ENCODE results near the gene COL18A1. TPM values are rescaled to one million over a fixed set of nuclear protein-coding genes. Genes with fewer than 3 reads are reported as not detected.

Gene COL18A1
- total and polyA plus RNA-seq, 2 of the 8 experiments (the other 6 are each of a cell fraction or from before 2014, with no cell fraction given): 145 to 201 TPM

DNA sequence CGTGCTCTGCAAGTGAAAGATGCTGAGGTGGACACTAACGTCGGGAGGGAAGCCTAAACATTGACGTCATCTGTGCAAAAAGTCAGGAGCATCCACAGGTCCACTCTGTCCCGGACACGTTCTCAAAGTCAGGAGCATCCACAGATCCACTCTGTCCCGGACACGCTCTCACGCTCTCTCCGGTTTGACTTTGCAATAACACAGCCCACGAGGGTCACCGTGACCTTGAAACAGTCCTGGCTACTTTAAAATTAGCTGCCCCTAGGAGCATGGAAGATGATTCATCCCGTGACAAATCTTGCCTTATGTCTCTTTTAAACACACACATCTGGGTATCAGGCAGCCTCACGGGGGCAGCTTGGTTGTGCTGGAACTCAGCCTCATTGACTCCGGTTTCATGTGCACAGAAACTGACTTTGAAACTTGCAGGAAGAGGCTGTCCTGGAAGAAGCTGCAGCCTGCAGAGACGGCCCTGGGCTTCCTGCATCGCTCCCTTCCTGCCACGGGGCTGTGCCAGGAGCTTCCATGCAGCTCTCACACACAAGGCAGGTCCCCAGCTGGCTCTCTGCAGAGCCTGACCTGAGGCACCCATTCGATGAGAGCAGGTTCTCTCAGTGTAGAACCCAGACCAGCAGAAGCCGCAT lies 18.1 kb upstream of the COL18A1 start (continued):
- TF ChIP-seq SP2 (IDR thresholded peaks at IDR 0.05; ENCODE audit: low read length) (no peak), SRF (IDR thresholded peaks at IDR 0.05; ENCODE audit: low read depth, low read length) (no peak)

All from H1 (cell line).